DMS53 treated with DMSO at 0.1 percent for 48 hours (cell line): ENCODE data around the gene SEMA4D.

Experiments
- DNase-seq: peaks from one replicate; lab custom pipeline; 2025; ENCODE audit not compliant: unreplicated experiment; lab: John Stamatoyannopoulos, UW

Gene SEMA4D

GRCh38 chr9:89529243-89530035, 31.5 kb upstream of the SEMA4D start:
- DNase-seq: no peak

- peak; percentile 6 for DNase-seq
Measured at GRCh38 chr9:89528540-89528939, 30.6 kb upstream of the SEMA4D start.

- DNase-seq: no peak
Measured at GRCh38 chr9:89528131-89528530, 30.2 kb upstream of the SEMA4D start.

- no peak for DNase-seq
Measured at GRCh38 chr9:89527084-89527483, 29.2 kb upstream of the SEMA4D start.

- DNase-seq: no peak
Measured at GRCh38 chr9:89526667-89527066, 28.8 kb upstream of the SEMA4D start.

GRCh38 chr9:89525446-89526374, 27.8 kb upstream of the SEMA4D start:
- DNase-seq: no peak

GRCh38 chr9:89524963-89525362, 27.1 kb upstream of the SEMA4D start:
- DNase-seq: no peak

- no peak for DNase-seq
Measured at GRCh38 chr9:89523948-89524347, 26.0 kb upstream of the SEMA4D start.

- no peak for DNase-seq
Measured at GRCh38 chr9:89522959-89523285, 25.0 kb upstream of the SEMA4D start.

- DNase-seq: no peak
Measured at GRCh38 chr9:89522261-89522958, 24.5 kb upstream of the SEMA4D start.

- DNase-seq: no peak
Measured at GRCh38 chr9:89519366-89519805, 21.5 kb upstream of the SEMA4D start.

- DNase-seq: no peak
Measured at GRCh38 chr9:89518466-89519365, 20.8 kb upstream of the SEMA4D start.

- no peak for DNase-seq
Measured at GRCh38 chr9:89515416-89515815, 17.5 kb upstream of the SEMA4D start.

- DNase-seq: no peak
Measured at GRCh38 chr9:89514956-89515355, 17.0 kb upstream of the SEMA4D start.

- DNase-seq: no peak
Measured at GRCh38 chr9:89514337-89514736, 16.4 kb upstream of the SEMA4D start.

GRCh38 chr9:89513837-89514236, 15.9 kb upstream of the SEMA4D start:
- DNase-seq: no peak

- DNase-seq: no peak
Measured at GRCh38 chr9:89512382-89512781, 14.5 kb upstream of the SEMA4D start.

- no peak for DNase-seq
Measured at GRCh38 chr9:89508951-89509615, 11.2 kb upstream of the SEMA4D start.

GRCh38 chr9:89505911-89506310, 8.0 kb upstream of the SEMA4D start:
- DNase-seq: no peak

GRCh38 chr9:89505048-89505447, 7.1 kb upstream of the SEMA4D start:
- DNase-seq: no peak
